Progenitor cell of endocrine pancreas (in vitro differentiated cells): Measurements from ENCODE around the gene RUSF1. TPM values are rescaled to one million over a fixed set of nuclear protein-coding genes. Genes with fewer than 3 reads are reported as not detected.

ENCODE experiments used
- DNase-seq: peaks from one replicate; pipeline ENCODE4 v3.0.0; 2021; ENCODE audit warnings: low spot score; ENCODE audit not compliant: unreplicated experiment
- H3K27ac Mint-ChIP-seq: 2 replicates; pipeline ENCODE4 v1.8.0; 2021; ENCODE audit warnings: mild to moderate bottlenecking, moderate library complexity, mixed read lengths
- H3K27me3 Mint-ChIP-seq: 2 replicates; pipeline ENCODE4 v1.8.0; 2021; ENCODE audit warnings: mixed read lengths
- H3K36me3 Mint-ChIP-seq: 2 replicates; pipeline ENCODE4 v1.8.0; 2022; ENCODE audit warnings: mixed read lengths; ENCODE audit not compliant: insufficient read depth
- H3K4me1 Mint-ChIP-seq: 2 replicates; pipeline ENCODE4 v1.8.0; 2021; ENCODE audit warnings: low read depth, mixed read lengths
- H3K4me3 Mint-ChIP-seq: 2 replicates; pipeline ENCODE4 v1.8.0; 2021; ENCODE audit warnings: low read depth, mild to moderate bottlenecking, moderate library complexity, mixed read lengths
- H3K9me3 Mint-ChIP-seq: 2 replicates; pipeline ENCODE4 v1.8.0; 2021; ENCODE audit warnings: low read depth, mixed read lengths
- CTCF ChIP-seq: fragments of 200-600 bp; sonication (generic); IDR thresholded peaks from one replicate; pipeline ENCODE4 v1.5.0; 2021; ENCODE audit warnings: antibody characterized with exemption, mild to moderate bottlenecking; ENCODE audit not compliant: unreplicated experiment
- total RNA-seq: library from RNA; stranded (reverse); gene quantifications from 2 replicates; pipeline ENCODE4 v1.2.1, GENCODE V29; 2021

Gene RUSF1
- total RNA-seq, 1 donor from 2014 or later: 65.1 TPM

- TF ChIP-seq CTCF: peak; percentile 38
- no peak for DNase-seq
- Mint-ChIP-seq H3K27me3 (no peaks in the 10 kb centered on the region), H3K36me3 (peaks cover 1% of the 10 kb centered on the region), H3K4me1 (peaks cover 26% of the 10 kb centered on the region), H3K4me3 (no peak overlapping the region), H3K27ac (no peak overlapping the region), H3K9me3 (no peaks in the 10 kb centered on the region)
Measured at GRCh38 chr16:31455601-31456314, 52.4 kb downstream of the RUSF1 start.

GRCh38 chr16:31453255-31454204 is 54.7 kb downstream of the RUSF1 start:
- H3K4me3 Mint-ChIP-seq: no peak overlapping the region
- peaks cover 1% of the 10 kb centered on the region for H3K36me3 Mint-ChIP-seq
- H3K27me3 Mint-ChIP-seq: no peaks in the 10 kb centered on the region
- H3K4me1 Mint-ChIP-seq: peaks cover 21% of the 10 kb centered on the region
- no peak for TF ChIP-seq CTCF
- no peak for DNase-seq
- H3K27ac Mint-ChIP-seq: peak overlapping the region; percentile 1
- no peaks in the 10 kb centered on the region for H3K9me3 Mint-ChIP-seq

- Mint-ChIP-seq H3K4me1 (peaks cover 17% of the 10 kb centered on the region), H3K9me3 (no peaks in the 10 kb centered on the region), H3K4me3 (no peak overlapping the region), H3K36me3 (peaks cover 1% of the 10 kb centered on the region), H3K27me3 (no peaks in the 10 kb centered on the region), H3K27ac (no peak overlapping the region)
- TF ChIP-seq CTCF: no peak
- no peak for DNase-seq
Measured at GRCh38 chr16:31452631-31453106, 55.5 kb downstream of the RUSF1 start.

GRCh38 chr16:31451681-31452351 is 56.4 kb downstream of the RUSF1 start:
- H3K36me3 Mint-ChIP-seq: peaks cover 1% of the 10 kb centered on the region
- H3K27ac Mint-ChIP-seq: peak overlapping the region; percentile 83

More at GRCh38 chr16:31451681-31452351, 56.4 kb downstream of the RUSF1 start:
- DNase-seq: no peak
- peak; percentile 66 for TF ChIP-seq CTCF
- Mint-ChIP-seq H3K9me3 (no peaks in the 10 kb centered on the region), H3K4me1 (peaks cover 16% of the 10 kb centered on the region), H3K4me3 (no peak overlapping the region), H3K27me3 (no peaks in the 10 kb centered on the region)
